HEK293 (cell line): Measurements from ENCODE around the gene ARPC2.

Experiments used
- CTCF ChIP-seq: fragments of 450-650 bp; formaldehyde crosslinking; IDR thresholded peaks from 2 replicates; pipeline ENCODE4 v1.5.1; 2016; ENCODE audit warnings: missing biosample characterization, missing genetic modification characterization
- REPIN1 ChIP-seq: fragments of 450-650 bp; formaldehyde crosslinking; IDR thresholded peaks from 2 replicates; pipeline ENCODE4 v1.5.1; 2017; ENCODE audit warnings: missing biosample characterization, missing genetic modification characterization, low read depth
- REST ChIP-seq: fragments of 450-650 bp; formaldehyde crosslinking; IDR thresholded peaks from 2 replicates; pipeline ENCODE4 v1.5.1; 2016; ENCODE audit warnings: missing biosample characterization, missing genetic modification characterization
- YY1 ChIP-seq: fragments of 450-650 bp; formaldehyde crosslinking; IDR thresholded peaks from 2 replicates; pipeline ENCODE4 v1.5.1; 2018; ENCODE audit warnings: missing biosample characterization, missing genetic modification characterization
- ZBTB8A ChIP-seq: fragments of 450-650 bp; formaldehyde crosslinking; IDR thresholded peaks from 2 replicates; pipeline ENCODE4 v1.5.1; 2016; ENCODE audit warnings: missing biosample characterization, missing genetic modification characterization
- ZNF24 ChIP-seq: fragments of 450-650 bp; formaldehyde crosslinking; IDR thresholded peaks from 2 replicates; pipeline ENCODE4 v1.5.1; 2016; ENCODE audit warnings: missing biosample characterization, missing genetic modification characterization
- ZNF37A ChIP-seq: fragments of 450-650 bp; IDR thresholded peaks from 2 replicates; pipeline ENCODE4 v1.5.1; 2018; ENCODE audit warnings: missing biosample characterization, missing genetic modification characterization
- ZNF426 ChIP-seq: fragments of 450-650 bp; formaldehyde crosslinking; IDR thresholded peaks from 2 replicates; pipeline ENCODE4 v1.5.1; 2017; ENCODE audit warnings: missing biosample characterization, missing genetic modification characterization, mild to moderate bottlenecking, inconsistent platforms, moderate library complexity
- ZNF580 ChIP-seq: fragments of 450-650 bp; formaldehyde crosslinking; IDR thresholded peaks from 2 replicates; pipeline ENCODE4 v1.5.1; 2016; ENCODE audit warnings: missing biosample characterization, missing genetic modification characterization
- ZNF701 ChIP-seq: fragments of 450-650 bp; formaldehyde crosslinking; IDR thresholded peaks from 2 replicates; pipeline ENCODE4 v1.5.1; 2016; ENCODE audit warnings: missing biosample characterization, missing genetic modification characterization
- ZNF830 ChIP-seq: fragments of 450-650 bp; IDR thresholded peaks from 2 replicates; pipeline ENCODE4 v1.5.0; 2018; ENCODE audit warnings: missing biosample characterization, missing genetic modification characterization, low read depth, mild to moderate bottlenecking, moderate library complexity
- ZNF837 ChIP-seq: fragments of 450-650 bp; formaldehyde crosslinking; IDR thresholded peaks from 2 replicates; pipeline ENCODE4 v1.5.1; 2016; ENCODE audit warnings: missing biosample characterization, missing genetic modification characterization

- TF ChIP-seq YY1 (tag by site-specific recombination) (no peak), CTCF (tag by site-specific recombination) (no peak), REPIN1 (tag by site-specific recombination) (no peak), ZNF830 (tag by site-specific recombination) (no peak), ZNF580 (tag by site-specific recombination) (no peak), ZNF24 (no peak), ZBTB8A (tag by site-specific recombination) (no peak), ZNF37A (tag by site-specific recombination) (no peak), REST (no peak), ZNF426 (tag by site-specific recombination) (no peak), ZNF837 (no peak), ZNF701 (tag by site-specific recombination) (no peak)
Measured at GRCh38 chr2:218218268-218219185, 1.5 kb downstream of the ARPC2 start.
